ENCODE results near the gene EIF4B.

EIF4B gene

GRCh38 chr12:53046655-53047220 is 40.5 kb downstream of the EIF4B start:
- Mint-ChIP-seq H3K27ac (peak overlapping the region; percentile 76), H3K9me3 (no peaks in the 10 kb centered on the region), H3K4me3 (peak overlapping the region; percentile 89), H3K27me3 (no peaks in the 10 kb centered on the region), H3K36me3 (ENCODE audit: low read depth) (peaks cover 4% of the 10 kb centered on the region), H3K4me1 (peaks cover 32% of the 10 kb centered on the region)
- ATAC-seq (peak; percentile 33), DNase-seq (peak; percentile 58)

- Mint-ChIP-seq H3K4me3 (peak overlapping the region; percentile 89), H3K9me3 (no peaks in the 10 kb centered on the region), H3K4me1 (peaks cover 32% of the 10 kb centered on the region), H3K27me3 (no peaks in the 10 kb centered on the region), H3K36me3 (ENCODE audit: low read depth) (no peaks in the 10 kb centered on the region), H3K27ac (no peak overlapping the region)
- ATAC-seq (peak; percentile 65), DNase-seq (peak; percentile 77)
Measured at GRCh38 chr12:53047221-53048032, 41.2 kb downstream of the EIF4B start.

- H3K9me3 Mint-ChIP-seq = no peaks in the 10 kb centered on the region
- H3K36me3 Mint-ChIP-seq (ENCODE audit: low read depth) = no peaks in the 10 kb centered on the region
- H3K27me3 Mint-ChIP-seq = no peaks in the 10 kb centered on the region
- DNase-seq (no peak), ATAC-seq (no peak)
- peaks cover 32% of the 10 kb centered on the region for H3K4me1 Mint-ChIP-seq
- no peak overlapping the region for H3K27ac Mint-ChIP-seq
- H3K4me3 Mint-ChIP-seq = peak overlapping the region; percentile 45
Measured at GRCh38 chr12:53048033-53048779, 42.0 kb downstream of the EIF4B start.

GRCh38 chr12:53048780-53049401 is 42.6 kb downstream of the EIF4B start:
- no peak overlapping the region for H3K27ac Mint-ChIP-seq
- DNase-seq (no peak), ATAC-seq (no peak)
- no peaks in the 10 kb centered on the region for H3K27me3 Mint-ChIP-seq
- peaks cover 36% of the 10 kb centered on the region for H3K4me1 Mint-ChIP-seq
- no peaks in the 10 kb centered on the region for H3K9me3 Mint-ChIP-seq
- H3K36me3 Mint-ChIP-seq (ENCODE audit: low read depth) = no peaks in the 10 kb centered on the region
- H3K4me3 Mint-ChIP-seq = no peak overlapping the region

DNA sequence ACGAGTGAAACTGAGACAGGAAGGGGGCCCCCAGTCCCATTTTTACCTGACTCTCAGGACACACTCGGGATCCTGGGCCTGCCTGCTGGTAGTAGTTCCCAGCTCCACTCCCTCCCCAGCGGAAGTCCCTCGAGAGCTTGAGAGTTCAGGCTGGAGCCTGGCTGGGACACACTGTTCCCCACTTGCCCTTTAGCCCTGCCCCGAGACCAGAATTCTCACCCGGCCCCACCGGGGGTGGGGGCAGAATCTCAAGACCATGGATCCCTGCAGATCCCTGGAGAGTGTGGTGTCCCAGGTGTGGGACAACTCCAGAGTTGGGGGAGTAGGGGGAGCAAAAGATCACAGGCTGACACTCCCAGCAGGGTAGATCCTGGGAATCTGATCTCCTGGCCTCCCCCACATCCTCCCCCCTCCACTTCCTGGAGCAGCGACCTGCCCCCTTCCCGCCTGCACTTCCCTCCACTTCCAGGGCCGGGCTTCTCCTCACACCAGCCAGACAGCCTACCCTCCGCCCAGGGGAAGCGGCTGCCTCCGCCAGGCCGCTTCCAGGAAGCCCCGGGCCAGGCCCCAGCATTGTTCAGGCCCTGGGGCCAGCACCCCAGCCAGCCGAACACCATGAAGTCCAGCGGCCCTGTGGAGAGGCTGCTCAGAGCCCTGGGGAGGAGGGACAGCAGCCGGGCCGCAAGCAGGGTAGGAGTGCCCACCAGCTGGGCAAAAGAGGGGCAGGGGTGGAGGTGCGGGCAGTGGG is 43.5 kb downstream of the EIF4B start, which contains the start of gene TNS2:
TSS of gene TNS2 (plus strand) at position 495 of the 748 bp plus-strand sequence. CDS start at position 616, 121 bp downstream.
- Mint-ChIP-seq H3K27ac (no peak within 1 kb of the TSS), H3K27me3 (no peaks in the 10 kb centered on the region), H3K36me3 (ENCODE audit: low read depth) (no peaks in the 10 kb centered on the region), H3K9me3 (no peaks in the 10 kb centered on the region), H3K4me3 (no peak within 1 kb of the TSS), H3K4me1 (peaks cover 38% of the 10 kb centered on the region)
- DNase-seq (no peak), ATAC-seq (no peak)

GRCh38 chr12:53050426-53051057 is 44.3 kb downstream of the EIF4B start:
- Mint-ChIP-seq H3K9me3 (no peaks in the 10 kb centered on the region), H3K4me1 (peaks cover 34% of the 10 kb centered on the region), H3K36me3 (ENCODE audit: low read depth) (no peaks in the 10 kb centered on the region), H3K27ac (no peak overlapping the region), H3K27me3 (no peaks in the 10 kb centered on the region), H3K4me3 (no peak overlapping the region)
- DNase-seq (no peak), ATAC-seq (no peak)

DNA sequence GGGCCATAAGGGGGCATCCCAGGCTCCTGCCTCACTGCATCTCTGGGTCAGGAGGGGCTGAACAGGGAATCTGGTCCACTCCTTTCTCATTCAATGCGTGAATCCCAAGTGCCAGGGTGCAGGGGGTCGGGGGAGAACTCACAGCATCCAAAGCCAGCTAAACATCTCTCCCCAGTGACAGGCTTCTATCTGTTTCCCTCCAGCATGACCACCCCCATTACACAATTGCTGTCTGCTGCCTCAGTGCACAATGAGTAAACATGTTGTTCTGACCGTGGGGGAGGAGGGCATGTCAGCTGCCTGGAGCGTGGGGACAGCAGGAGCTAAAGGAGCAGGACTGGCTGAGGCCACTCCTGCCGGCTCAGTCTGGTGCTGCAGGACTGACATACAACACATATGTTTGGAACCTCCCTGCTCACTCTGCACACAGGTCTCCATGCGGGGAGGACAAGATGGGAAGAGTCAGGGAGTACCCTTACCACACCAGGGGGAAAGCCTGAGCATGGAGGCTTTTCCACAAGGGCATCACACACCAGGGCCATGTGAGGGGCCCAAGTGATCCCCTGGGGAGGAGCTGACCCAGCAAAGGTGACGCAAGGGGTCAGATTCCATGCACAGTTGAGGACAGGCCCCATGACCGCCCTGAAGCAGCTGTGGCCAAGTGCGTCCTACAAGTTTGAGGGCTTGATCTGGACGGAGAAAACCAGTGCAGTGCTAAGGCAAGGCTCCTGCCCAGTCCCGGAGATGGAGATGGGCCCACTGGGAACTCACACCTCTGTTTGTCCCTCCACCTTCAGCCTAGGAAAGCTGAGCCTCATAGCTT is 45.0 kb downstream of the EIF4B start:
- DNase-seq (no peak), ATAC-seq (no peak)
- no peak overlapping the region for H3K27ac Mint-ChIP-seq

DNA sequence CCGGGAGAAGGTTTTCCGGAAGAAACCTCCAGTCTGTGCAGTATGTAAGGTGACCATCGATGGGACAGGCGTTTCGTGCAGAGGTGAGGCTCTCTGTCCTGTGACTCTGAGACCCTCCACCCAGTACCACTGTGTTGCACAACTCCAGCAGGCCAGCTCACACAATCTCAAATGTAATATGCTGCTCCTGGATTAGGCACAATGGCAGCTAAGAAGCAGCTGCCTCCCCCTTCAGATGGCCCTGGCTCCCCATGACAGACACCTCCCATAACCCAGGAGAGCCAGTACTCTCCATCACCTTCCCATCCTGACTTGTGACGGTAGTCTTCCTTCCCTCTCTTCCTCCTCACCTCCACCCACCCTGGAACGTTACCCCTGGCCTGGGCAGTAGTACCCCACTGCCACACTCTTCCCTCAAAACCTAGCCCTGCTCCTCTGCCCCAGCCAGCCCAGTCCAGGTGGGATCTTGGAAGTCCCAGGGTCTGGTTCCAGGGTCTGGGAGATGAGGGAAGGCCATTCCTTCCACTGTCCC is 45.7 kb downstream of the EIF4B start:
- H3K4me3 Mint-ChIP-seq = no peak overlapping the region
- H3K9me3 Mint-ChIP-seq = no peaks in the 10 kb centered on the region
- DNase-seq (no peak), ATAC-seq (no peak)
- peaks cover 23% of the 10 kb centered on the region for H3K4me1 Mint-ChIP-seq
- no peaks in the 10 kb centered on the region for H3K36me3 Mint-ChIP-seq (ENCODE audit: low read depth)
- H3K27me3 Mint-ChIP-seq = no peaks in the 10 kb centered on the region
- H3K27ac Mint-ChIP-seq = no peak overlapping the region

More for the DNA sequence above, 45.0 kb downstream of the EIF4B start:
- no peaks in the 10 kb centered on the region for H3K36me3 Mint-ChIP-seq (ENCODE audit: low read depth)
- no peak overlapping the region for H3K4me3 Mint-ChIP-seq
- no peaks in the 10 kb centered on the region for H3K27me3 Mint-ChIP-seq
- peaks cover 27% of the 10 kb centered on the region for H3K4me1 Mint-ChIP-seq
- no peaks in the 10 kb centered on the region for H3K9me3 Mint-ChIP-seq

GRCh38 chr12:53052419-53053217 is 46.4 kb downstream of the EIF4B start:
- Mint-ChIP-seq H3K4me1 (peaks cover 23% of the 10 kb centered on the region), H3K27ac (no peak overlapping the region), H3K36me3 (ENCODE audit: low read depth) (no peaks in the 10 kb centered on the region), H3K9me3 (no peaks in the 10 kb centered on the region), H3K4me3 (no peak overlapping the region), H3K27me3 (no peaks in the 10 kb centered on the region)
- DNase-seq = no peak
- ATAC-seq = no peak

DNA sequence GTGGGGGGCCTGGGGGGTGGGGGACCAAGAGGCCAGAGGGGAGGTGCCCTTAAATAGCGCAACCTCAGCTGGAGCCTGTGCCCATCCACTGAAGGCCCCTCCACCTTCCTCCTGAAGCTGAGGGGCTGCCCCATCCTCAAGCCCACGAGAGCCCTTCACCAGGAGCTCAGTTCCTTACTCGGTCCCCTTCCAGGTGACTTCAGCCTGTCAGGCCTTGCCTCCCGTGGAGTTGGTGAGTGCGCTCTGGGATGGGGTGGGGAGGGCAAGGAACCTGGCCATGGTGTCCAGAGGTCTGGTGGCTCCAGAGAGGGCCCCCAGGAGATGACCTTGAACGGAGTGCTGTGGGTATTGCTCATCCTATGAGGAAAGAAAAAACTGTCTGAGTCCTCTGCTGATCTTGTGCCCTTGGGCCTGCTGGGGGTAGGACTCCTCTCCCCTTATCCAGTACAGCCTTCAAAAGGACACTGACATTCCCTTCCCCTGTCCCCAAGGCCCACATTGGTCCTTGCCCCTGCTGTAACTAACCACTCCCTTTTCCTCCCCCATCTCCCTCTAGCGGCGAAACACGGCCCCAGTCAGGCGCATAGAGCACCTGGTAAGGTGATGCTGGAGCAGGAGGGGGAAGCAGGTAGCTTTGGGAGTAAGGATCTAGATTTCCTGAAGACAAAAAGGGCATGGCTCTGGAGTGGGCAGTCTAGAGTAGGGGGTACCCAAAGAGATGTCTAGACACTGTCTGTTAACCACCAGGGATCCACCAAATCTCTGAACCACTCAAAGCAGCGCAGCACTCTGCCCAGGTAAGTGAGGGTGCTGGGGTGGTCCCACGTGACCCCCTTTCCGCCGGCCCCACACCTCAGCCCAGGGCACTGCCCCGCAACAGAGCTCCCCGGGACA is 47.2 kb downstream of the EIF4B start:
- peak overlapping the region; percentile 89 for H3K27ac Mint-ChIP-seq

GRCh38 chr12:53054112-53054878 is 48.0 kb downstream of the EIF4B start:
- DNase-seq (peak; percentile 92), ATAC-seq (peak; percentile 87)
- peaks cover 11% of the 10 kb centered on the region for H3K4me1 Mint-ChIP-seq
- no peaks in the 10 kb centered on the region for H3K36me3 Mint-ChIP-seq (ENCODE audit: low read depth)
- H3K9me3 Mint-ChIP-seq = no peaks in the 10 kb centered on the region
- no peaks in the 10 kb centered on the region for H3K27me3 Mint-ChIP-seq
- peak overlapping the region; percentile 92 for H3K4me3 Mint-ChIP-seq
- peak overlapping the region; percentile 89 for H3K27ac Mint-ChIP-seq

More for the DNA sequence above, 47.2 kb downstream of the EIF4B start:
- DNase-seq = peak; percentile 62
- Mint-ChIP-seq H3K4me1 (peaks cover 19% of the 10 kb centered on the region), H3K27me3 (no peaks in the 10 kb centered on the region), H3K36me3 (ENCODE audit: low read depth) (no peaks in the 10 kb centered on the region), H3K9me3 (no peaks in the 10 kb centered on the region), H3K4me3 (peak overlapping the region; percentile 92)
- peak; percentile 2 for ATAC-seq
